IMR-90 (cell line): ENCODE data around the gene CENPH. TPM values are rescaled to one million over a fixed set of nuclear protein-coding genes. Genes with fewer than 3 reads are reported as not detected.

Experiments
- ATAC-seq: fragments of 200-7000 bp; cut with Tn5 transposase; 2 replicates; pipeline ENCODE4 v1.9.1; 2020; ENCODE audit warnings: low read depth, mild to moderate bottlenecking, moderate library complexity
- BruUV-seq: library from RNA; stranded (reverse); fragments of 400-500 nt; replicated peaks from 2 replicates; lab custom pipeline; 2021; lab: Mats Ljungman, UMichigan
- CTCF ChIA-PET: fragments of 300-600 bp; formaldehyde crosslinking; extraction: SDS; loops from one replicate; lab custom pipeline; 2021; ENCODE audit warnings: antibody characterized with exemption; lab: Yijun Ruan, JAX
- POLR2A ChIA-PET: fragments of 300-600 bp; sonication (Branson Sonifier 250); formaldehyde crosslinking; loops from one replicate; lab custom pipeline; 2022; ENCODE audit warnings: antibody characterized with exemption; ENCODE audit not compliant: unreplicated experiment; lab: Charles Lee
- DNase-seq: peaks from one replicate; pipeline ENCODE4 v3.0.0; 2013
- H2AFZ ChIP-seq: replicated peaks from 2 replicates; pipeline ENCODE3; 2013; ENCODE audit warnings: low read length, mild to moderate bottlenecking; ENCODE audit not compliant: poor library complexity
- H2AK5ac ChIP-seq: 2 replicates; pipeline ENCODE4 v1.6.1; 2013; ENCODE audit warnings: low read depth, low read length, inconsistent platforms
- H2AK9ac ChIP-seq: replicated peaks from 2 replicates; pipeline ENCODE3; 2013; ENCODE audit warnings: mild to moderate bottlenecking, low read depth, low read length, moderate library complexity; ENCODE audit not compliant: poor library complexity
- H2BK120ac ChIP-seq: 2 replicates; pipeline ENCODE4 v1.6.1; 2013; ENCODE audit warnings: low read depth, low read length, inconsistent platforms
- H2BK15ac ChIP-seq: 3 replicates; pipeline ENCODE4 v1.6.1; 2013; ENCODE audit warnings: low read depth, low read length, inconsistent platforms
- H2BK20ac ChIP-seq: 2 replicates; pipeline ENCODE4 v1.6.1; 2013; ENCODE audit warnings: low read depth, mild to moderate bottlenecking, inconsistent platforms, low read length, moderate library complexity
- H2BK5ac ChIP-seq: 2 replicates; pipeline ENCODE4 v1.6.1; 2013; ENCODE audit warnings: mild to moderate bottlenecking, low read depth, low read length, inconsistent platforms; ENCODE audit not compliant: poor library complexity, severe bottlenecking
- H3K14ac ChIP-seq: replicated peaks from 2 replicates; pipeline ENCODE4 v1.6.1; 2013; ENCODE audit warnings: low read depth, low read length, inconsistent platforms
- H3K18ac ChIP-seq: 2 replicates; pipeline ENCODE4 v1.6.1; 2013; ENCODE audit warnings: low read depth, low read length, control low read depth
- H3K23ac ChIP-seq: 2 replicates; pipeline ENCODE4 v1.6.1; 2013; ENCODE audit warnings: low read depth, low read length, inconsistent platforms
- H3K27ac ChIP-seq: 2 replicates; pipeline ENCODE4 v1.5.1; 2013; ENCODE audit warnings: mild to moderate bottlenecking, control low read depth, low read length; ENCODE audit not compliant: insufficient read depth
- H3K27me3 ChIP-seq: 2 replicates; pipeline ENCODE4 v1.6.1; 2013; ENCODE audit warnings: low read length; ENCODE audit not compliant: control insufficient read depth, insufficient read depth
- H3K36me3 ChIP-seq: 2 replicates; pipeline ENCODE4 v1.6.1; 2013; ENCODE audit warnings: low read length, mixed read lengths; ENCODE audit not compliant: control insufficient read depth, insufficient read depth
- H3K4ac ChIP-seq: 2 replicates; pipeline ENCODE4 v1.6.1; 2013; ENCODE audit warnings: low read depth, low read length, inconsistent platforms
- H3K4me1 ChIP-seq: 2 replicates; pipeline ENCODE4 v1.6.1; 2013; ENCODE audit warnings: low read length, mixed read lengths; ENCODE audit not compliant: control insufficient read depth, insufficient read depth
- H3K4me2 ChIP-seq: 2 replicates; pipeline ENCODE4 v1.6.1; 2013; ENCODE audit warnings: low read depth, mild to moderate bottlenecking, control low read depth, low read length, moderate library complexity
- H3K4me3 ChIP-seq: 2 replicates; pipeline ENCODE4 v1.5.1; 2013; ENCODE audit warnings: low read depth, mild to moderate bottlenecking, control low read depth, low read length, moderate library complexity; ENCODE audit not compliant: insufficient read depth
- H3K56ac ChIP-seq: 2 replicates; pipeline ENCODE4 v1.6.1; 2013; ENCODE audit warnings: low read length, inconsistent platforms; ENCODE audit not compliant: insufficient read depth; ENCODE audit errors: extremely low read depth
- H3K79me1 ChIP-seq, 2 experiments: 2 replicates each; pipeline ENCODE4 v1.6.1; 2013; ENCODE audit warnings: low read length in 2 of 2, inconsistent platforms in 1 of 2, low read depth in 1 of 2
- H3K9ac ChIP-seq: 2 replicates; pipeline ENCODE4 v1.6.1; 2013; ENCODE audit warnings: low read depth, low read length, control low read depth
- H3K9me1 ChIP-seq: 2 replicates; pipeline ENCODE4 v1.6.1; 2013; ENCODE audit warnings: low read length, inconsistent platforms; ENCODE audit not compliant: insufficient read depth
- H3K9me3 ChIP-seq: 2 replicates; pipeline ENCODE4 v1.6.1; 2013; ENCODE audit warnings: low read length; ENCODE audit not compliant: control insufficient read depth, insufficient read depth
- H4K20me1 ChIP-seq: 2 replicates; pipeline ENCODE4 v1.6.1; 2013; ENCODE audit warnings: low read length, inconsistent platforms; ENCODE audit not compliant: insufficient read depth
- H4K5ac ChIP-seq: 2 replicates; pipeline ENCODE4 v1.6.1; 2013; ENCODE audit warnings: mild to moderate bottlenecking, low read depth, low read length, control low read depth
- H4K8ac ChIP-seq, 2 experiments: 2 replicates each; pipeline ENCODE4 v1.6.1; 2013; ENCODE audit warnings: low read depth in 2 of 2, low read length in 2 of 2, control low read depth in 1 of 2, inconsistent platforms in 1 of 2
- H4K91ac ChIP-seq: 2 replicates; pipeline ENCODE4 v1.6.1; 2013; ENCODE audit warnings: low read depth, low read length, inconsistent platforms; ENCODE audit not compliant: insufficient read depth
- BHLHE40 ChIP-seq: fragments of 150-350 bp; IDR thresholded peaks from 2 replicates; pipeline ENCODE4 v1.6.1; 2016; ENCODE audit warnings: mild to moderate bottlenecking, low read depth, low read length
- CEBPB ChIP-seq: IDR thresholded peaks from 2 replicates; pipeline ENCODE4 v1.6.1; 2012; ENCODE audit warnings: low read depth, low read length, improper control_type of control experiment
- CHD1 ChIP-seq: IDR thresholded peaks from 2 replicates; pipeline ENCODE4 v1.6.1; 2012; ENCODE audit warnings: low read depth, low read length, improper control_type of control experiment
- FOS ChIP-seq: fragments of 150-350 bp; IDR thresholded peaks from 2 replicates; pipeline ENCODE4 v1.6.1; 2016; ENCODE audit warnings: low read depth, low read length
- MAFK ChIP-seq: IDR thresholded peaks from 2 replicates; pipeline ENCODE4 v1.6.1; 2012; ENCODE audit warnings: low read depth, low read length, improper control_type of control experiment
- MAZ ChIP-seq: IDR thresholded peaks from 2 replicates; pipeline ENCODE4 v1.6.1; 2012; ENCODE audit warnings: low read depth, mild to moderate bottlenecking, low read length, improper control_type of control experiment, moderate library complexity, borderline replicate concordance
- MXI1 ChIP-seq: IDR thresholded peaks from 2 replicates; pipeline ENCODE4 v1.6.1; 2012; ENCODE audit warnings: low read depth, mild to moderate bottlenecking, low read length, moderate library complexity, borderline replicate concordance
- NFE2L2 ChIP-seq: fragments of 150-350 bp; IDR thresholded peaks from 2 replicates; pipeline ENCODE4 v1.6.1; 2016; ENCODE audit warnings: low read depth, mild to moderate bottlenecking, low read length
- POLR2A ChIP-seq: IDR thresholded peaks from 2 replicates; pipeline ENCODE4 v1.6.1; 2012; ENCODE audit warnings: mild to moderate bottlenecking, low read depth, low read length
- RAD21 ChIP-seq: IDR thresholded peaks from 2 replicates; pipeline ENCODE4 v1.6.1; 2012; ENCODE audit warnings: low read length, improper control_type of control experiment
- RCOR1 ChIP-seq: IDR thresholded peaks from 2 replicates; pipeline ENCODE4 v1.6.1; 2012; ENCODE audit warnings: mild to moderate bottlenecking, low read length, improper control_type of control experiment; ENCODE audit not compliant: insufficient replicate concordance
- RFX5 ChIP-seq: IDR thresholded peaks from 2 replicates; pipeline ENCODE4 v1.8.0; 2012; ENCODE audit warnings: low read depth, mild to moderate bottlenecking, low read length, moderate library complexity
- SMC3 ChIP-seq: fragments of 150-350 bp; IDR thresholded peaks from 2 replicates; pipeline ENCODE4 v1.6.1; 2016; ENCODE audit warnings: low read depth, mild to moderate bottlenecking, antibody characterized with exemption, low read length, moderate library complexity
- dilution Hi-C: fragments of 300-500 bp; cut with HindIII; formaldehyde crosslinking; loops from one replicate; pipeline ENCODE4 v1.14.3; 2018; ENCODE audit warnings: low sequenced_read_pairs; ENCODE audit not compliant: unreplicated experiment
- in situ Hi-C: fragments of 300-500 bp; cut with MboI; formaldehyde crosslinking; loops from 3 replicates; pipeline ENCODE4 v1.14.3; 2019; ENCODE audit warnings: low sequenced_read_pairs, inconsistent platforms, mixed read lengths
- intact Hi-C: fragments of 100-400 bp; cut with micrococcal nuclease; formaldehyde crosslinking; loops from 2 replicates; pipeline ENCODE4 v1.10.0; 2022
- polyA plus RNA-seq, 3 experiments: library from polyadenylated mRNA; depleted of rRNA; stranded (reverse); fragments of >200 nt; gene quantifications; 2 replicates each; pipeline ENCODE4 v1.2.3, GENCODE V29; 2012; ENCODE audit warnings: low replicate concordance in 1 of 3
- total RNA-seq: library from RNA; depleted of rRNA; stranded (reverse); fragments of >200 nt; gene quantifications from 2 replicates; pipeline ENCODE4 v1.2.3, GENCODE V29; 2012
- TF ChIP-seq, protein P1 (sequence below): fragments of 150-350 bp; IDR thresholded peaks from 2 replicates; pipeline ENCODE4 v1.6.1; 2017; ENCODE audit warnings: mild to moderate bottlenecking, antibody characterized with exemption, low read length, low read depth
- TF ChIP-seq, protein P2 (sequence below): fragments of 150-350 bp; IDR thresholded peaks from 2 replicates; pipeline ENCODE4 v1.6.1; 2016; ENCODE audit warnings: low read depth, mild to moderate bottlenecking, low read length, moderate library complexity, borderline replicate concordance
- TF ChIP-seq, protein P3 (sequence below): conservative IDR thresholded peaks from 2 replicates; pipeline ENCODE4 v1.5.1; 2012; ENCODE audit warnings: mild to moderate bottlenecking, low read depth, low read length, improper control_type of control experiment

CENPH gene
- total and polyA plus RNA-seq, 2 of the 4 experiments (the other 2 are of a cell fraction): 3.8 to 7.8 TPM

DNA sequence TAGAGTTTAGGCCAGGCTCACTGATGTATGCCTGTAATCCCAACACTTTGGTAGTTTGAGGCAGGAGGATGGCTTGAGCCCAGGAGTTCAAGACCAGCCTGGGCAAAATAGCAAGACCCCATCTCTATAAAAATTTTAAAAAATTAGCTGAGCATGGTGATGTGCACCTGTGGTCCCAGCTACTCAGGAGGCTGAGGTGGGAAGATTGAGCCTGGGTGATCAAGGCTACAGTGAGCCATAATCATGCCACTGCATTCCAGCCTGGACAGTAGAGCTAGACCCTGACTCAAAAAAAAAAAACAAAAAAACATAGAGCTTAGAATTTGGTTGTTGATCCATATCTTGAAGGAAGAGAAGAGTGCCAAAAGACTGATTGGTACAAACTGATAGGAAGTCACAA lies 30.6 kb downstream of the CENPH start:
- no peak overlapping the region for H3K9ac ChIP-seq
- H3K4me2 ChIP-seq: no peak overlapping the region
- no peak overlapping the region for H3K18ac ChIP-seq
- no peak overlapping the region for H3K23ac ChIP-seq
- no peak overlapping the region for H2AFZ ChIP-seq
- in situ Hi-C loops: no loop called here
- peaks cover 19 to 24% of the 10 kb centered on the region in 2 experiments; a peak in 3 of 4 replicates for H3K79me1 ChIP-seq
- H2BK120ac ChIP-seq: no peak overlapping the region
- dilution Hi-C loops: no loop called here
- no peak overlapping the region for H2AK9ac ChIP-seq
- H2BK20ac ChIP-seq: no peak overlapping the region
- DNase-seq (no peak), ATAC-seq (no peak)
- BruUV-seq: no TSS peak
- no peak overlapping the region for H2BK5ac ChIP-seq
- no peaks in the 10 kb centered on the region for H3K9me1 ChIP-seq
- H4K91ac ChIP-seq: no peak overlapping the region
- no peak overlapping the region for H4K5ac ChIP-seq
- no peaks in the 10 kb centered on the region for H3K9me3 ChIP-seq
- no peaks in the 10 kb centered on the region for H3K27me3 ChIP-seq
- H3K14ac ChIP-seq: no peak overlapping the region
- no peak overlapping the region for H3K56ac ChIP-seq
- H3K27ac ChIP-seq: no peak overlapping the region
- no peak overlapping the region for H2BK15ac ChIP-seq
- H3K4me1 ChIP-seq: no peaks in the 10 kb centered on the region
- no peak overlapping the region for H2AK5ac ChIP-seq
- ChIA-PET CTCF (no interaction called here), POLR2A (no interaction called here)
- TF ChIP-seq CEBPB (no peak), RCOR1 (no peak), FOS (no peak), MAZ (no peak), MXI1 (no peak), BHLHE40 (no peak), SMC3 (no peak), POLR2A (no peak), CHD1 (no peak), RAD21 (no peak), MAFK (no peak), NFE2L2 (no peak), RFX5 (no peak)
- TF ChIP-seq, protein P1, sequence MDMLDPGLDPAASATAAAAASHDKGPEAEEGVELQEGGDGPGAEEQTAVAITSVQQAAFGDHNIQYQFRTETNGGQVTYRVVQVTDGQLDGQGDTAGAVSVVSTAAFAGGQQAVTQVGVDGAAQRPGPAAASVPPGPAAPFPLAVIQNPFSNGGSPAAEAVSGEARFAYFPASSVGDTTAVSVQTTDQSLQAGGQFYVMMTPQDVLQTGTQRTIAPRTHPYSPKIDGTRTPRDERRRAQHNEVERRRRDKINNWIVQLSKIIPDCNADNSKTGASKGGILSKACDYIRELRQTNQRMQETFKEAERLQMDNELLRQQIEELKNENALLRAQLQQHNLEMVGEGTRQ: no peak
- TF ChIP-seq, protein P2, sequence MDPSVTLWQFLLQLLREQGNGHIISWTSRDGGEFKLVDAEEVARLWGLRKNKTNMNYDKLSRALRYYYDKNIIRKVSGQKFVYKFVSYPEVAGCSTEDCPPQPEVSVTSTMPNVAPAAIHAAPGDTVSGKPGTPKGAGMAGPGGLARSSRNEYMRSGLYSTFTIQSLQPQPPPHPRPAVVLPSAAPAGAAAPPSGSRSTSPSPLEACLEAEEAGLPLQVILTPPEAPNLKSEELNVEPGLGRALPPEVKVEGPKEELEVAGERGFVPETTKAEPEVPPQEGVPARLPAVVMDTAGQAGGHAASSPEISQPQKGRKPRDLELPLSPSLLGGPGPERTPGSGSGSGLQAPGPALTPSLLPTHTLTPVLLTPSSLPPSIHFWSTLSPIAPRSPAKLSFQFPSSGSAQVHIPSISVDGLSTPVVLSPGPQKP: no peak
- TF ChIP-seq, protein P3, sequence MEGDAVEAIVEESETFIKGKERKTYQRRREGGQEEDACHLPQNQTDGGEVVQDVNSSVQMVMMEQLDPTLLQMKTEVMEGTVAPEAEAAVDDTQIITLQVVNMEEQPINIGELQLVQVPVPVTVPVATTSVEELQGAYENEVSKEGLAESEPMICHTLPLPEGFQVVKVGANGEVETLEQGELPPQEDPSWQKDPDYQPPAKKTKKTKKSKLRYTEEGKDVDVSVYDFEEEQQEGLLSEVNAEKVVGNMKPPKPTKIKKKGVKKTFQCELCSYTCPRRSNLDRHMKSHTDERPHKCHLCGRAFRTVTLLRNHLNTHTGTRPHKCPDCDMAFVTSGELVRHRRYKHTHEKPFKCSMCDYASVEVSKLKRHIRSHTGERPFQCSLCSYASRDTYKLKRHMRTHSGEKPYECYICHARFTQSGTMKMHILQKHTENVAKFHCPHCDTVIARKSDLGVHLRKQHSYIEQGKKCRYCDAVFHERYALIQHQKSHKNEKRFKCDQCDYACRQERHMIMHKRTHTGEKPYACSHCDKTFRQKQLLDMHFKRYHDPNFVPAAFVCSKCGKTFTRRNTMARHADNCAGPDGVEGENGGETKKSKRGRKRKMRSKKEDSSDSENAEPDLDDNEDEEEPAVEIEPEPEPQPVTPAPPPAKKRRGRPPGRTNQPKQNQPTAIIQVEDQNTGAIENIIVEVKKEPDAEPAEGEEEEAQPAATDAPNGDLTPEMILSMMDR: no peak
- peaks cover 3% of the 10 kb centered on the region for H3K36me3 ChIP-seq
- H4K8ac ChIP-seq: no peak overlapping the region
- no peak overlapping the region for H3K4me3 ChIP-seq
- H3K4ac ChIP-seq: no peak overlapping the region
- no peaks in the 10 kb centered on the region for H4K20me1 ChIP-seq
- intact Hi-C loops: no loop called here
